GM23338 (cell line): Measurements from ENCODE around the gene SLC16A6. TPM values are rescaled to one million over a fixed set of nuclear protein-coding genes. Genes with fewer than 3 reads are reported as not detected.

ENCODE experiments used
- ATAC-seq: fragments of 200-7000 bp; cut with Tn5 transposase; 3 replicates; pipeline ENCODE4 v1.9.1; 2020
- DNase-seq: peaks from one replicate; pipeline ENCODE4 v3.0.0-alpha.2; 2015; ENCODE audit warnings: low spot score
- H2AFZ ChIP-seq: fragments of 200-600 bp; sonication (generic); 2 replicates; pipeline ENCODE4 v1.8.0; 2016; ENCODE audit warnings: antibody characterized with exemption, mild to moderate bottlenecking, moderate library complexity
- H3F3A ChIP-seq: fragments of 200-600 bp; sonication (generic); replicated peaks from 2 replicates; pipeline ENCODE4 v1.8.0; 2017; ENCODE audit warnings: antibody characterized with exemption, mixed run types, low read depth
- H3K27ac ChIP-seq: fragments of 200-600 bp; sonication (generic); 2 replicates; pipeline ENCODE4 v1.6.1; 2016; ENCODE audit warnings: low read depth
- H3K27me3 ChIP-seq: fragments of 200-600 bp; sonication (generic); 2 replicates; pipeline ENCODE4 v1.8.0; 2016; ENCODE audit warnings: mild to moderate bottlenecking, mixed run types, moderate library complexity; ENCODE audit not compliant: insufficient read depth
- H3K36me3 ChIP-seq: fragments of 200-600 bp; sonication (generic); 2 replicates; pipeline ENCODE4 v1.8.0; 2016; ENCODE audit warnings: mild to moderate bottlenecking; ENCODE audit not compliant: insufficient read depth
- H3K4me1 ChIP-seq: fragments of 200-600 bp; sonication (generic); 2 replicates; pipeline ENCODE4 v1.8.0; 2016; ENCODE audit warnings: mild to moderate bottlenecking, moderate library complexity; ENCODE audit not compliant: insufficient read depth
- H3K4me2 ChIP-seq: fragments of 200-600 bp; sonication (generic); 2 replicates; pipeline ENCODE4 v1.7.1; 2017; ENCODE audit warnings: mixed run types
- H3K4me3 ChIP-seq: fragments of 200-600 bp; sonication (generic); 2 replicates; pipeline ENCODE4 v1.6.1; 2016; ENCODE audit warnings: mixed run types
- H3K79me2 ChIP-seq: fragments of 200-600 bp; sonication (generic); replicated peaks from 2 replicates; pipeline ENCODE4 v1.8.0; 2017; ENCODE audit warnings: mild to moderate bottlenecking; ENCODE audit not compliant: insufficient read depth
- H3K9me2 ChIP-seq: fragments of 200-600 bp; sonication (generic); 2 replicates; pipeline ENCODE4 v1.8.0; 2017; ENCODE audit not compliant: insufficient read depth
- H4K20me1 ChIP-seq: fragments of 200-600 bp; sonication (generic); replicated peaks from 2 replicates; pipeline ENCODE4 v1.8.0; 2017; ENCODE audit warnings: mild to moderate bottlenecking; ENCODE audit not compliant: insufficient read depth
- H3K27ac Mint-ChIP-seq: 2 replicates; pipeline ENCODE4 v1.8.0; 2020; ENCODE audit warnings: inconsistent platforms, mild to moderate bottlenecking, moderate library complexity, mixed read lengths
- H3K27me3 Mint-ChIP-seq: 3 replicates; pipeline ENCODE4 v1.8.0; 2022; ENCODE audit warnings: low read depth, mild to moderate bottlenecking, moderate library complexity, mixed read lengths, inconsistent platforms; ENCODE audit not compliant: insufficient read depth, poor library complexity
- H3K36me3 Mint-ChIP-seq: 3 replicates; pipeline ENCODE4 v1.8.0; 2021; ENCODE audit warnings: low read depth, mild to moderate bottlenecking, inconsistent platforms, moderate library complexity, mixed read lengths
- H3K4me1 Mint-ChIP-seq: 3 replicates; pipeline ENCODE4 v1.8.0; 2020; ENCODE audit warnings: mild to moderate bottlenecking, inconsistent platforms, mixed read lengths
- H3K4me3 Mint-ChIP-seq: 3 replicates; pipeline ENCODE4 v1.8.0; 2021; ENCODE audit warnings: moderate library complexity, mild to moderate bottlenecking, inconsistent platforms, mixed read lengths
- H3K9me3 Mint-ChIP-seq: 3 replicates; pipeline ENCODE4 v1.8.0; 2020; ENCODE audit warnings: moderate library complexity, mild to moderate bottlenecking, inconsistent platforms, mixed read lengths
- CREB1 ChIP-seq: fragments of 250-450 bp; sonication (Bioruptor Pico); IDR thresholded peaks from 2 replicates; pipeline ENCODE4 v1.5.0; 2020; ENCODE audit warnings: low read depth, mild to moderate bottlenecking, moderate library complexity
- NANOG ChIP-seq: IDR thresholded peaks from 2 replicates; pipeline ENCODE4 v1.6.1; 2016; ENCODE audit warnings: antibody characterized with exemption, borderline replicate concordance
- REST ChIP-seq: IDR thresholded peaks from one replicate; pipeline ENCODE4 v1.6.1; 2018; ENCODE audit warnings: antibody characterized with exemption; ENCODE audit not compliant: unreplicated experiment
- ZNF114 ChIP-seq: fragments of 250-450 bp; sonication (Bioruptor Pico); IDR thresholded peaks from 2 replicates; pipeline ENCODE4 v1.5.0; 2020; ENCODE audit warnings: mild to moderate bottlenecking, moderate library complexity
- ZNF462 ChIP-seq: fragments of 250-450 bp; sonication (Bioruptor Pico); IDR thresholded peaks from 2 replicates; pipeline ENCODE4 v1.5.0; 2020; ENCODE audit warnings: mild to moderate bottlenecking, moderate library complexity
- polyA plus RNA-seq: library from polyadenylated mRNA; unstranded; fragments of >200 nt; fragmentation: Nextera tagmentation; extraction: Ambion mirVana; gene quantifications from 2 replicates; pipeline ENCODE4 v1.2.1, GENCODE V29; 2016
- total RNA-seq: library from RNA; depleted of rRNA; stranded (reverse); fragments of >200 nt; shearing (Covaris generic); gene quantifications from 2 replicates; pipeline ENCODE4 v1.2.3, GENCODE V29; 2014

The SLC16A6 gene
- total and polyA plus RNA-seq, 2 experiments from 2014 or later, result not detected

GRCh38 chr17:68294196-68294555, 3.2 kb upstream of the SLC16A6 start:
- Mint-ChIP-seq H3K4me1 (peaks cover 54% of the 10 kb centered on the region), H3K27ac (no peak overlapping the region), H3K4me3 (peak overlapping the region; percentile 31; the same call in 1 of the 3 replicates)

More at GRCh38 chr17:68294196-68294555, 3.2 kb upstream of the SLC16A6 start:
- no peaks in the 10 kb centered on the region for H3K36me3 ChIP-seq
- peak overlapping the region; percentile 59 for H3K4me2 ChIP-seq
- TF ChIP-seq ZNF114 (CRISPR knock-in tag) (peak; percentile 17; the same call in 1 of the 2 replicates), NANOG (no peak), CREB1 (CRISPR knock-in tag) (0 out of 2 replicates have a peak, but pooled peaks have one; percentile 17), ZNF462 (CRISPR knock-in tag) (peak; percentile 85), REST (no peak)
- peaks cover 49% of the 10 kb centered on the region for H3K27me3 ChIP-seq
- no peaks in the 10 kb centered on the region for H4K20me1 ChIP-seq
- H3F3A ChIP-seq, result peaks cover 13% of the 10 kb centered on the region
- H3K9me2 ChIP-seq, result no peaks in the 10 kb centered on the region
- peak; percentile 72 for DNase-seq
- Mint-ChIP-seq H3K36me3 (no peaks in the 10 kb centered on the region; the same call in 2 of the 3 replicates), H3K9me3 (no peaks in the 10 kb centered on the region), H3K27me3 (peaks cover 42% of the 10 kb centered on the region)
- ATAC-seq, result peak; percentile 3; the same call in 2 of the 3 replicates
- peaks cover 55% of the 10 kb centered on the region for H3K4me1 ChIP-seq
- no peak overlapping the region for H2AFZ ChIP-seq
- H3K79me2 ChIP-seq, result no peaks in the 10 kb centered on the region
- 0 out of 2 replicates have a peak overlapping the region, but pooled peaks have one; percentile 4 for H3K4me3 ChIP-seq
- H3K27ac ChIP-seq, result no peak overlapping the region
